Stimulated activated CD8-positive, alpha-beta memory T cell treated with anti-CD3 and anti-CD28 coated beads, Interleukin-7, amount 100 ng/mL, for 24 hours (primary cell): ENCODE measurements around the gene CD1C.
"Not testable (repeated sequence)": the region's sequence is repeated elsewhere in the genome, so short reads cannot be mapped to it uniquely, and the experiment has no call there.

Experiments
- DNase-seq: peaks from one replicate; pipeline ENCODE4 v3.0.0-alpha.2; 2020; ENCODE audit warnings: low read depth

Gene CD1C

DNA sequence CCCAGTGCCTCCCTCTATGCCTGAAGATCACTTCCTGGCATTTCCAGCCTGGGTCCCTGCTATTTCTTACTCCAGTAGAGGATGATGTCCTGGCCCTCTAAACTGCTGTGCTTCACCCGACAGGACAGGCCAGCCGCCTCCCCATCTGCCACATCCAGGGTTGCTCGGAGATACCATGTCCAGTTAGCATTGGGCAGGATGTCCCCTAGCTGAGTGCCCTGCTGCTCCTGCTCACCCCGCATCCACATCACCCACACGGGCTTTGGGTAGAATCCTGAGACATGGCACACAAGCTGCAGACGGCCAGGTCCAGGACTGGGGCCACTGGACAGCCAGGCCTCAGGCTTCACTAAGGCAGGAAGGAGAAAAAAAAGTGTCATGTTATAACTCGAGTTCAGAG is 39.6 kb downstream of the CD1C start:
- no peak for DNase-seq

DNA sequence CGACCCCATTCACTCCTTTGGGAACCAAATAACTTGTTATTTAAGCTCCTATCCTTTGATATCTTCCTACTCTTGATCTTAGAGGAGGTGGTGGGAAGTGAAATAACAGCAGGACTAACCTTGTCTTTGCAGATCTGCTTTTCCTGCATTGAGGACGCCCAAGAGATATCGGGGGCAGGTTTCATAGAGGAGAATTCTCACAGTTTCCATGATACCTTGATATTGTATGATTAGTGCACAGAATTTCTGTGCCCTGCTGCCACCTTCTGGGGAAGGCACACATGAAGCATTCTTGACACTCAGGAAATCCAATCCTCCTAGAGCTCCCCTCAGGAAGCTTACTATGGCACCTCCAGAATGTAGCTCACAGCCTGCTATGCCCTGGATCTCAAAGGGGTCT is 40.0 kb downstream of the CD1C start:
- DNase-seq, result no peak

DNA sequence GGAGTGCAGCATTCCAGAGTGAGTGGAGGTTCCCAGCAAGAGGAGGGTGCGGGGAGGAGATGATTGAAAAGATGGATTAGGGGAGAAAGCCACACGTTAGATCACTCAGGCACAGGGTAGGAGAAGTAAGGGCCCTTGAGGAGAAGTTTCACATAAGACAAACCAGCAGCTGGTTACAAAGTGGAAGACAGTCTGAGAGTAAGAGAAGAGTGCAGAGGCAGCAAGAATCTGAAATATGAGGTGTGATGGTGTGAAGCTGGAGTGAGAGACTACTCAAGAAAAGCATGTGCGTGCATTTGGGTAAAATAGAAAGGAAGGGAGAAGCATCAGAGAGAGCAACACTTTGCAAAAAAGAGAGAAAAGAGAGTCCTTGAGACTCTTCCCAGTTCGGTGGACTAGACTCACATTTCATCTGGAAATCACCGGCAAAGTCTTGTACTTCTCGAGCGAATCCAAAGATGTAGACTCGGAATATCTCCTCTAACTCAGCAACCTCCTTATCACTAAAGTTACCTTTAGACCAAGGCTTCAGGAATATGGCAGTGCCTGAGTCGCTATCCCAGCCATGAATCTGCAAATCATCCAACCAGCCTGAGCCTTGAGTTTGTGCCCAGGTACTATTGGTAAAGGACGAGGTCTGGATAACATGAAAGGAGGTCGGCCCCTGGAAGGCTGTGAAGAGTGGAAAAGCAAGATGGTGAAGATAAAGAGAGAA is 40.8 kb downstream of the CD1C start:
- DNase-seq, result no peak

DNA sequence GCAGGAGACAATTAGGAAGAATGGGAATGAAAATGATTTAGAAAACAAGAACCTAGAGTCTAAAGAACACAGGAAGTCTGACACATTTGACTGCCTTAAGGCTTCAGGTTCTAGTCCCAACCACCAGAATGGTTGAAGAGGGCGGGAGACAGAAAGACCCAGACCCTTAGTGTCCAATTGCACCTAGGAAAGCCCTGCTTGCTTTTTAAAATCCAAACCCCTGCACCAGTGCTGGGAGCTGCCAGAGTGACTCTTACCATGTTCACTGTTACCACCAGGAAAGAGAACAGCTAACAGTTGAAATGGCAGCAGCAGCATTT is 41.3 kb downstream of the CD1C start:
- no peak for DNase-seq

DNA sequence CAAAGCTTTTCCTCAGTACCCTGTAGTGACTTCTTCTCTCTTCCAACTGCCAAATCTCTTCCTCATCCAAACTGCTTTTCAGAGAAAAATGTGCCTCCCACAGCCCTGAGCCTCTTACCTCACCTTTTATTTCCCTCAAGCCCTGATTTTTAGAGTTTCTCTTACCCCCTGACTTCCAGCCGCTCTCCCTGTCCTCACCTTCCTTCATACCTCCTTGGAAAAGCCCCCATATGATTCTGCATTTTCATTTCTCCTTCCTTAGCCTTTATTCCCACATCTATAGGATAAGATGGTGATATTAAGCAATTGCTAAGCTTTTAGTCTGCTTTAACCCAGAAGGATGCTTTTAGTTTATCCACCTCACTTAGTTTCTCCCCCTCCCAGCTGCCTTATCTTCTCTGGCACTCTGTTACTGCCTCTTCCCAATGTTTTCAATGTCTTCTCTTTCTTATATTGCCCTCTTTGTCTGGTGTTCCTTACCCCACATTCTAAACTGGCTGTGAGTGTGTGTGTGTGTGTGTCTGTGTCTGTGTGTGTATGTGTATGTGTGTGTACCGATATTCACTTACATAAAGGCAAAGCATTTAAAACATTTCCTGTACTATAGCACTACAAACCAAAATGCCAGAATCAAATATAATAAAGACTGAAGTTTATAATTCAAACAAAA is 41.9 kb downstream of the CD1C start, which contains the start of gene CD1B:
Gene CD1B, minus strand, starts transcription at position 51 of the 670 bp plus-strand sequence. CDS start 108 bp downstream, outside the sequence.
- DNase-seq, result no peak

DNA sequence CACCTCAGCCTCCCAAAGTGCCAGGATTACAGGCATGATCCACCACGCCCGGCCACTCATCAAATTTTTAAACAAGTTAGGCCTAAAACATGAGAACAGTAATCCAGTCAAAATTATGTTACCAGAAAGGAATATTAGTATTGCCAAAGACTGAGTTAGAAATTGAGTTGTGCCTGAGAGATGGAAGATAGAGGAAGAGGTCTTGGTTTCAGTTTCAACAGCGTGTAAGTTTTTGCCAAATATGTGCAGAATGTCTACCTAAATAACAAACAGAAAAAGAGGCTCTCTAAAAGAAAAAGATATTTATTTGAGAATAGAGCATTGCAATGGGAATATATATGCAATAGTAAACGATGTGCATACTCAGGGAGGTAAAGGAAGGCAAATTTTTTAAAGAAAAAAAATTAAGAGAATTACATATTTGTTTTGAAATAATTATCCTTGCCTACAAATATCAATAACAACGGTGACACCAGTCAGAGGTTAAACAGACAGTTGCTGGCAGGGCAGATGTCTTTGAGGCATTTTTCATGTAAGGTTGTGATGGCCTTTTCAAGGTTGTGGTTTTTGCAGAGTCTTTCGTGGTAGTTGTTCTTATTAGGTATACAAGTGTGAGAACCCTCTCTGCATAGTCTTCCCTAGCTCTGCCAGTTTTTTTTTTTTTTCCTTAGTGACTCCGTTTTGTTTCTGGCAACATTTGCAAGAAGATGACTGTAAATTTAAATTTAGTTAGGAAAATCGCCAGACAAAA is 43.9 kb downstream of the CD1C start:
- no peak for DNase-seq

DNA sequence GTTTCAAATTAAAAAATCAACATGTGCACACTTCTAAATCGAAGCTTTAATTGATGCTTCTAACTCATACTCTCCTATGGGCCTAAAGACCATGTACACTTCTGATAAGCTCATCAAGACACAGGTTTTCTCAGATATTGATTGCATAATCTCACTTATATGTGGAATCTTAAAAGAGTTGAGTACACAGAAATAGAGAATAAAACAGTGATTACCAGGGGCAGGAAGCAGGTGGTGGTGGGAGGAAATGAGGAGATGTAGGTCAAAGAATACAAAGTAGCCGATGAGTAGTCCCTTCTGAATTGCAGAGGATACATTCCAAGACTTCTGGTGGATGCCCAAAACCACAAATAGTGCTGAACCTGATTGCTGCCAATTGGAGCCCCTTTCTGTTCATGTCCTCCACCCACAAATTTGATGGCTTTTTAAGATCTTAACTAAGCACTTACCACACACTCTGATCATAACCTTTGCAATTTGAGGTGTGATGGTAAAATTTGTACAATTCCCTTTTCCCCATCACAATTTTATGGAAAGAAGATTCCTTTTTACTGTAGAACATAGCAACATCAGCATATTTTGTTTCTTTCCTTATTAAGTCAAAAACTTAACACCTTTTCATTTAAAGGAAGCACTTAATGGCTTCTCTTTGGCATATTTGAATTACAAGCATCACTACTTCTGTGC is 44.9 kb downstream of the CD1C start:
- DNase-seq, result no peak

DNA sequence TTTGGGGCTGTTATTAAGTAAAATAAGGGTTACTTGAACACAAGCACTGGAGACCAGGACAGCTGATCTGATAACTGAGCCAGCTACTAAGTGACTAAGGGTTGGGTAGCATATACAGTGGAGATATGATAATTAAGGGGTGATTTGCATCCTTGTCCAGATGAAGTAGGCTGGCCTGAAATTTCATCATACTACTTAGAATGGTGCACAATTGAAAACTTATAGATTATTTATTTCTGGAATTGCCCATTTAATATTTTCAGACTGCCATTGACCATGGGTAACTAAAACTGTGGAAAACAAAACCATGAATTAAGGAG is 45.5 kb downstream of the CD1C start:
- DNase-seq, result no peak

DNA sequence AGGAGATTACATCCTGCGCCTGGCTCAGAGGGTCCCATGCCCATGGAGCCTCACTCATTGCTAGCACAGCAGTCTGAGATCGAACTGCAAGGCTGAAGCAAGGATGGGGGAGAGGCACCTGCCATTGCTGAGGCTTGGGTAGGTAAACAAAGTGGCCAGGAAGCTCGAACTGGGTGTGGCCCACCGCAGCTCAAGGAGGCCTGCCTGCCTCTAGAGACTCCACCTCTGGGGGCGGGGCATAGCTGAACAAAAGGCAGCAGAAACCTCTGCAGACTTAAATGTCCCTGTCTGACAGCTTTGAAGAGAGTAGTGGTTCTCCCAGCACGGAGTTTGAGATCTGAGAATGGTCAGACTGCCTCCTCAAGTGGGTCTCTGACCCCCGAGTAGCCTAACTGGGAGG is 46.7 kb downstream of the CD1C start:
- not testable (repeated sequence) for DNase-seq
